H1 (cell line): ENCODE measurements around the gene SLC26A9.

Experiments used
- ASH2L ChIP-seq: fragments of 200-600, 300-600 bp; sonication (generic); IDR thresholded peaks from one replicate; pipeline ENCODE4 v1.7.1; 2017; ENCODE audit warnings: low read length
- ATF3 ChIP-seq: IDR thresholded peaks from 2 replicates; pipeline ENCODE4 v1.6.1; 2011; ENCODE audit warnings: low read depth, mild to moderate bottlenecking, low read length; ENCODE audit not compliant: insufficient read depth
- CTCF ChIP-seq, 3 experiments: IDR thresholded peaks; 1 replicate in 2 of 3; 2 replicates in 1 of 3; pipeline versions ENCODE4 v1.5.1 to v1.6.1; 2011; ENCODE audit warnings: low read length in 3 of 3, mild to moderate bottlenecking in 3 of 3, inconsistent platforms in 2 of 3, low read depth in 1 of 3, moderate library complexity in 1 of 3; ENCODE audit not compliant: insufficient read depth in 1 of 3; ENCODE audit errors: control extremely low read depth in 1 of 3
- MAFK ChIP-seq: IDR thresholded peaks from 2 replicates; pipeline ENCODE4 v1.6.1; 2012; ENCODE audit warnings: low read depth, mild to moderate bottlenecking, improper control_type of control experiment, low read length
- TAF1 ChIP-seq: IDR thresholded peaks from 2 replicates; pipeline ENCODE4 v1.6.1; 2011; ENCODE audit warnings: mild to moderate bottlenecking, low read depth, low read length

GRCh38 chr1:205967554-205968335 lies 24.5 kb upstream of the SLC26A9 start:
- TF ChIP-seq CTCF (IDR thresholded peaks at IDR 0.05; ENCODE audit: control extremely low read depth in 1 of 3, insufficient read depth in 1 of 3, low read depth in 1 of 3, low read length in 3 of 3) (no peak), MAFK (no peak), ATF3 (no peak), TAF1 (no peak), ASH2L (no peak)
